Measurements from ENCODE around the gene CDH26. TPM values are rescaled to one million over a fixed set of nuclear protein-coding genes. Genes with fewer than 3 reads are reported as not detected.

CDH26 gene
- polyA plus RNA-seq, 3 donors: 1.3 to 3.0 (median 2.0) TPM

- Mint-ChIP-seq H3K9me3 (peaks cover 0 to 5% (median 4%) of the 10 kb centered on the region in 7 donors), H3K4me3 (no peak overlapping the region), H3K4me1 (peaks cover 19% of the 10 kb centered on the region), H3K27me3 (ENCODE audit: low read depth in 3 of 3) (no peaks in the 10 kb centered on the region), H3K27ac (no peak overlapping the region), H3K36me3 (peaks cover 0 to 3% of the 10 kb centered on the region in 2 donors)
- H3K9me3 ChIP-seq (replicated peaks in 1 of 2; ENCODE audit: control insufficient read depth in 1 of 2, insufficient read depth in 1 of 2, low read length in 2 of 2): no peaks in the 10 kb centered on the region
- H3K27ac ChIP-seq (ENCODE audit: low read depth in 1 of 2, low read length in 2 of 2): no peak overlapping the region
- no peak for DNase-seq
- peaks cover 17 to 19% of the 10 kb centered on the region in 2 donors for H3K4me1 ChIP-seq (ENCODE audit: control insufficient read depth in 1 of 2, insufficient read depth in 2 of 2, low read length in 2 of 2)
- H3K4me3 ChIP-seq (replicated peaks in 1 of 3; ENCODE audit: low read depth in 2 of 3, low read length in 3 of 3): no peak overlapping the region
- no peaks in the 10 kb centered on the region for H4K20me1 ChIP-seq (ENCODE audit: insufficient read depth, low read length)
- 100% methylated on average over 4 of the region's 6 CpGs for WGBS (ENCODE audit: insufficient coverage)
- no peak for TF ChIP-seq CTCF (IDR thresholded peaks at IDR 0.05)
- intact Hi-C loops (cut with micrococcal nuclease): no loop called here
- H3K9ac ChIP-seq (ENCODE audit: insufficient read depth, low read length, poor library complexity, severe bottlenecking): no peak overlapping the region
- no peak overlapping the region for H3K4me2 ChIP-seq (replicated peaks; ENCODE audit: extremely low read depth, low read length, poor library complexity, severe bottlenecking)
- H3K79me2 ChIP-seq (ENCODE audit: insufficient read depth, low read length): no peaks in the 10 kb centered on the region
- H3K36me3 ChIP-seq (replicated peaks in 1 of 2; ENCODE audit: control insufficient read depth in 1 of 2, insufficient read depth in 2 of 2, low read length in 2 of 2): no peaks in the 10 kb centered on the region
- no peaks in the 10 kb centered on the region for H3K27me3 ChIP-seq (ENCODE audit: control insufficient read depth in 2 of 2, insufficient read depth in 2 of 2, low read length in 2 of 2)
- no peak overlapping the region for H2AFZ ChIP-seq (ENCODE audit: insufficient read depth, low read depth, low read length, poor library complexity, severe bottlenecking)
These were observed 18.0 kb downstream of the CDH26 start for GRCh38 chr20:59976156-59976782.

- TF ChIP-seq CTCF (IDR thresholded peaks at IDR 0.05): no peak
- Histone ChIP-seq H2AFZ (ENCODE audit: insufficient read depth, low read depth, low read length, poor library complexity, severe bottlenecking) (no peak overlapping the region), H3K27ac (ENCODE audit: low read depth in 1 of 2, low read length in 2 of 2) (no peak overlapping the region), H3K4me2 (replicated peaks; ENCODE audit: extremely low read depth, low read length, poor library complexity, severe bottlenecking) (no peak overlapping the region), H4K20me1 (ENCODE audit: insufficient read depth, low read length) (no peaks in the 10 kb centered on the region), H3K9me3 (replicated peaks in 1 of 2; ENCODE audit: control insufficient read depth in 1 of 2, insufficient read depth in 1 of 2, low read length in 2 of 2) (no peaks in the 10 kb centered on the region), H3K4me3 (replicated peaks in 1 of 3; ENCODE audit: low read depth in 2 of 3, low read length in 3 of 3) (no peak overlapping the region), H3K79me2 (ENCODE audit: insufficient read depth, low read length) (no peaks in the 10 kb centered on the region), H3K4me1 (ENCODE audit: control insufficient read depth in 1 of 2, insufficient read depth in 2 of 2, low read length in 2 of 2) (peaks cover 9 to 11% of the 10 kb centered on the region in 2 donors), H3K36me3 (replicated peaks in 1 of 2; ENCODE audit: control insufficient read depth in 1 of 2, insufficient read depth in 2 of 2, low read length in 2 of 2) (no peaks in the 10 kb centered on the region), H3K9ac (ENCODE audit: insufficient read depth, low read length, poor library complexity, severe bottlenecking) (no peak overlapping the region), H3K27me3 (ENCODE audit: control insufficient read depth in 2 of 2, insufficient read depth in 2 of 2, low read length in 2 of 2) (no peaks in the 10 kb centered on the region)
- H3K27me3 Mint-ChIP-seq (ENCODE audit: low read depth in 3 of 3): no peaks in the 10 kb centered on the region
- peaks cover 0 to 4% of the 10 kb centered on the region in 2 donors for H3K36me3 Mint-ChIP-seq
- peaks cover 11% of the 10 kb centered on the region for H3K4me1 Mint-ChIP-seq
- H3K4me3 Mint-ChIP-seq: no peak overlapping the region
- no peak for DNase-seq
- intact Hi-C loops (cut with micrococcal nuclease): no loop called here
- 95% methylated on average over 5 of the region's 9 CpGs for WGBS (ENCODE audit: insufficient coverage)
- peaks cover 0 to 7% (median 4%) of the 10 kb centered on the region in 7 donors for H3K9me3 Mint-ChIP-seq
- peak overlapping the region in 1 of 7 donors; percentile 26 for H3K27ac Mint-ChIP-seq
These were observed 18.9 kb downstream of the CDH26 start for GRCh38 chr20:59977086-59977485.
